AG09319 (cell line): ENCODE measurements around the gene UBE2J2.

Experiments
- DNase-seq: peaks from one replicate; pipeline ENCODE4 v3.0.0-alpha.2; 2010; ENCODE audit warnings: low read depth; ENCODE audit errors: extremely low read depth
- TF ChIP-seq, protein P1 (sequence below): IDR thresholded peaks from 2 replicates; pipeline ENCODE4 v1.5.1; 2011; ENCODE audit warnings: low read depth, mild to moderate bottlenecking, inconsistent platforms, low read length, moderate library complexity

Gene UBE2J2

DNA sequence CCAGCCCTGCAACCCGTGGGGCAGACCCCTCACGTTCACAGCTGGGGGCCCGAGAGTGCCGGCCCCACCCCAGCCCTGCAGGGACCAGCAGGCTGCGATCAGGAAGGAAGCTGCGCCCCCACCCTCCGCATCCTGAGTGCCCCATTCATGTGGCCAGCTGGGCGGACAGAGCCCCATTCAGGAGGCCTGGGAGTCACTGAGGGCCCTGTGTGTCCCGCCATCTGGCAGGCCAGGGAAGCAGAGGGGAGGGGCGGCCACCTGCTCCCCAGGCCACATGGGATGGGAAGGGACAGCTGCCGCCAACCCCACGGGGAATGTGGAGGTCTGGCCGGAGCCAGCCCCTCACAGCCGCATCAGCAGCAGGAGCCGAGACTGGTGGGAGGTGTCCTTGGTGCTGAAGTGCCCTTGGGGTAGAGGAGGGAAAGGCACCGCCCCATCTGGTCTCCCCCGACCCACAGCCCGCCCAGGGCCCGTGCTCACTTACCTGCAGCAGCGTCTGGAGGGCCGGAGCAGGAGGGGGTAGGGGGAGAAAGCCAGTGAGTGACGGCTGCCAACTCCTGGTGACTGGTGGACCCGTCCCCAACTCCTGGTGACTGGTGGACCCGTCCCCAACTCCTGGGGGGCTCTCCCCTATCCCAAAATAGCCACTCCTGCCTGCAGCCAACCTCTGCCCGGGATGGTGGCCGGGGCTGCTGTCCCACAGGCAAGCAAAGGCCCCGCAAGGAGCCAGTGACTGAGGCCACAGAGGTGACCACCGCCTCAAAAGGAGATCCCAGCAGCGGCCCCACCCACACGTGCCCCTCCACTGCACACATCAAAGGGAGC is 25.4 kb upstream of the UBE2J2 start:
- DNase-seq: no peak
- TF ChIP-seq, protein P1, sequence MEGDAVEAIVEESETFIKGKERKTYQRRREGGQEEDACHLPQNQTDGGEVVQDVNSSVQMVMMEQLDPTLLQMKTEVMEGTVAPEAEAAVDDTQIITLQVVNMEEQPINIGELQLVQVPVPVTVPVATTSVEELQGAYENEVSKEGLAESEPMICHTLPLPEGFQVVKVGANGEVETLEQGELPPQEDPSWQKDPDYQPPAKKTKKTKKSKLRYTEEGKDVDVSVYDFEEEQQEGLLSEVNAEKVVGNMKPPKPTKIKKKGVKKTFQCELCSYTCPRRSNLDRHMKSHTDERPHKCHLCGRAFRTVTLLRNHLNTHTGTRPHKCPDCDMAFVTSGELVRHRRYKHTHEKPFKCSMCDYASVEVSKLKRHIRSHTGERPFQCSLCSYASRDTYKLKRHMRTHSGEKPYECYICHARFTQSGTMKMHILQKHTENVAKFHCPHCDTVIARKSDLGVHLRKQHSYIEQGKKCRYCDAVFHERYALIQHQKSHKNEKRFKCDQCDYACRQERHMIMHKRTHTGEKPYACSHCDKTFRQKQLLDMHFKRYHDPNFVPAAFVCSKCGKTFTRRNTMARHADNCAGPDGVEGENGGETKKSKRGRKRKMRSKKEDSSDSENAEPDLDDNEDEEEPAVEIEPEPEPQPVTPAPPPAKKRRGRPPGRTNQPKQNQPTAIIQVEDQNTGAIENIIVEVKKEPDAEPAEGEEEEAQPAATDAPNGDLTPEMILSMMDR: no peak

DNA sequence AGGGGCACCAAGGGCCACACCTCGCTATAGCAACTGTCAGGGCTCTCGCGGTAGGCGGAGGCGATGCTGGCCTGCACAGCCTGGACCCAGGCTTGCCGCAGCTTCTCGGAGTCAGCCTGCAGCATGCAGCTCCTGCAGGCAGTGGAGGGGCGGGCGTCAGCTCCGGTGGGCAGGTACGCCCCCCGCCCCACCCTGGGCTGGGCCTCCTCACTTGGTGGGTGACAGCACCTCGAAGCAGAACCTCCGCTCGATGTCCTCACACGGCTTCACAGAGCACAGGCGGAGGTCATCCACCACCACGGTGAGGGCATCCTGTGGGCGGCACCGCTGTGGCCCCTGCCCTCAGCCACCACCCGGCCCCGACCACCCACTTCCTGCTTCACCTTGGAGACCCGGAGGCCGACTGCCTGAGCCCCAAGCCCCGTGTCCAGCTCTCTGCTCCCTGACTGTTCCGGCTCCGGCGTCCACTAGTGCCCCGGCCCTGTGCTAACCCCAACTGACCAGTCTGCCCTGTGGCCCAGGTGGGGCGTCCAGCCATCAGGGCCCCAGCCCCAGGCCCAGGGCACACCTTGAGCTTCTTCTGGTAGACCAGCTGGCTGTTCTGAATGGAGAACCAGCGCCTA is 24.3 kb upstream of the UBE2J2 start:
- TF ChIP-seq, protein P1: no peak
- DNase-seq: no peak

- TF ChIP-seq, protein P1: no peak
Measured at GRCh38 chr1:1296070-1297061, 22.7 kb upstream of the UBE2J2 start.

DNA sequence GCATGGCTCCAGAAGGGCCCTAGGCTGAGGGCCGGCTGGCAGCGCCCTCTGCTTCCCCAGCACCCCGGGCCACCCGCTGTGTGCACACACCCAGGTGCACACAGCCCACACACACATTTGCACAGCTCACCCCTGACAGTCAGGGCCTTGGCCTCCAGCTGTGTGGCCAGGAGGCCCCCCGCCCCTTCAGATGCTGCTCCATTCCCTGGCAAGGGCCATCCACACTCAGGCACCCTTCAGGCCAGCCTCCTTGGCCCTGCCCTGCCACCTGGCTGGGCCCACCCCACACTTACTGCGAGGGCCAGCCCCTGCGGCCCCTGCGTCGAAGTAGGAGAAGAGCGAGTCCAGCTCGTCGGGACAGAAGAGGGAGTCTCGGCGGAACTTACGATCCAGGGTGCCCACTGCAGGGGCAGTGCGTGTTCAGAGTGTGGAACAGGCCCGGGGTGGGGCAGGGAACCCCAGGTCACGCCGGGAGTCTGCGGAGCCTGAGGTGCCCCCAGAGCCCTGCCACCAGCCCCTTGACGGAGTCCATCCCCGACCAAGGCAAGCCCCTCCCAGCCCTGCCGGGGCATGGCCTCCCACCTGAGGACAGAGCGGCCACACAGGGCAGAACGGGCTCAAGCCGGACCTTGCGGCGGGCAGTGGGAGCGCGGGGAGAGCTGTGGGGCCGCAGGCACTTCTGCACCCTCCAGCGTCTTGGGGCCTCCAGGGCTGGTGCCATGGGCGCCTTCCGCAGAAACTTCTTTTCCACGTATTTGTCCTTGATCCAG is 21.7 kb upstream of the UBE2J2 start:
- TF ChIP-seq, protein P1: no peak
- DNase-seq: no peak

More at GRCh38 chr1:1296070-1297061, 22.7 kb upstream of the UBE2J2 start:
- no peak for DNase-seq

GRCh38 chr1:1294250-1294890 is 20.7 kb upstream of the UBE2J2 start:
- TF ChIP-seq, protein P1: no peak
- no peak for DNase-seq
